GM18907 (cell line): ENCODE results near the gene NAV2.
"Not testable (repeated sequence)": the region's sequence is repeated elsewhere in the genome, so short reads cannot be mapped to it uniquely, and the experiment has no call there.

Experiments used
- ATAC-seq: cut with Tn5 transposase; IDR thresholded peaks from one replicate; pipeline ENCODE4 v1.9.1; 2021; ENCODE audit warnings: mild to moderate bottlenecking, moderate library complexity; ENCODE audit not compliant: unreplicated experiment

NAV2 gene

DNA sequence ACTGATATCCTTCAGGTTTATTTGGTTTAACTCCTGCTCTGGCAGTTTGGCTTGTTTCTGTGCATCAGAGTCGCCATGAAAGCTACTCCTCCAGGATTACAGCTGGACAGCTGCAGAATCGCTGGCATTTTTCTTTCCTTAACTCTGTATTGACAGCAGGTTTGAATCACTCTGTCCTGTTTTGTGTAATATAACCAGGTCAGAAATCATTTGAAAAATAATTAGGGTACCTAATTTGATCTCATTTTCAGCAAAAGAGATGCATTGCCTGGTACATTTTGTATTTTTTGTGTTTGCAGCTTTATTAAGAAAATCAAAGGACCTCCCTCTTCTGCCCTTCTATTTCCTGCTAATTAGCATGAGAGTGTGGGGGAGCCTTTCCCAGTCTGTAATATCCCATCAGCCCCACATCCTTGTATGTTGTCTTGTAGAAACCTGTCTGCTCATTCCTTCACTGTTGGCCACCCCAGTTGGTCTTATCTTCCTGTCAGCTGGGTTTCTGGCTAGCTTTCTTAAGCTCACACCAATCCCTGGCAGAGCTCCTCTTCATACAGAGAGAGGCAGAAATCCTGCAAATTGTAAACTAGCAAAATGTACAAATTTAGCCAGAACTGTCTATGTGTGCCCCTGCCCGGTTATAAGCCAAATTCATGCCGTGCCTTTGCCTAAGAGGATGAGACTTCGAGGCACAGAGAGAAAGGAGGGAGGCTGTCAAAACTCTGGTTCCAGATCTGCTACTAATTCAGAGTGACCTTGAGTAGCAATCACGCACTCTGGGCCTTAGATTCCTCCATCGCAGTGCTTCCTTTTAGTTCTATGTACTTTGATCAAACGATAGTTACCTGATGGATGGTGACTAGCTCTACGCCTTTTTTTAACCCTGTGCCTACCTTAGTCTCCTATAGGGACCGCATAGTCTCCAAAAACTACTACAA is 200.6 kb downstream of the NAV2 start:
- no peak for ATAC-seq

DNA sequence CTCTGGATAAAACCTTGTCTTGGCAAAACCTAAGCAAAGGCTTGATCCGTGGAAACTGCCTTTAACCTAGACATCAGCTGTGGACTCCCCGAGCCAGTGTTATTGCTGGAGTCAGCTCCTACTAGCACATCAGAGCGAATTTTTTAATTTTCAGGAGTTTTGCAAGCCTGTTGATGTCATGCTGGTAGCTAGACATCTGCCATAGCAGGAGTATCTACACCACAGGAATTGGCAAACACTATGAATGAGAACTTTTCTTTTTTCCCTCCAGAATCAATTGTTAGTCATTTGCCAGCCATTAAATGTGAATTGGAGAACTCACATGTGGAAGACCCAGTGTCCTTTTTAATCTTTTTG is 201.2 kb downstream of the NAV2 start:
- no peak for ATAC-seq

DNA sequence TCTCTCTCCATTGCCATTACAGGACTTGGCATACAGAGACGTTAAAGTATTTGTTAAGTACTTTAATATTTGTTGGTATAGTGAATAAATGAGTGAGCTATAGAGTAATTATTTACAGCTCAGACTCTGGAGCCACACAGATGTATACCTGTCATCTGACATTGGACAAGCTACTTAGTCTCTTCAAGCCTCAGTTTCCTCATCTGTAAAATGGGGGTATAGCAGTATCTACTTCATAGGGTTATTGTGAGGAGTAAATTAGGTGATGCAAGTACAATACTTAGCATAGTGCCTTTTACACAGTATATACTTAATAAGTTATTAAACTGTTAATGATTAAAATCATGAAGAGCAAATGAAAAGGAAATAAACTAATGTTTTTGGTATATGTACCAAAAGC is 203.2 kb downstream of the NAV2 start:
- ATAC-seq = no peak

DNA sequence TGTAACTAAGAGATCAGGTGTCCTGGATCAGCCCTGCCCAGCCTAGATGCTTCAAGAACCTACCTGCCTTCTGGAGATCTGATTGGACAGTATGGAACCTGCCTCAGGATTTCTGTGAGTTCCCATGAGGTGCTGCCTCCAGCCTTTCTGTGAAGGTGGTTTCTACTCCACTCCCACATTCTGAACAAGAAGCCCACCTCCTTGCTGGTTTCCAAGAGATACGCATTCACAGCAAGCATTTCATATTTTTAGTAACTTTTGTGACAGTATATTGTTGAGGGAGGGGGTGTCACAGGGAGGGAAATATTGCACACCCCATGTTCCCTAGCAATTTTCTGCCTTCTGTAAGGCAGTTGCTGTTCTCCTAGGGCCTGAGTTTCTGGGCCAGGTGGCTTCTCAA is 204.4 kb downstream of the NAV2 start:
- ATAC-seq = no peak

DNA sequence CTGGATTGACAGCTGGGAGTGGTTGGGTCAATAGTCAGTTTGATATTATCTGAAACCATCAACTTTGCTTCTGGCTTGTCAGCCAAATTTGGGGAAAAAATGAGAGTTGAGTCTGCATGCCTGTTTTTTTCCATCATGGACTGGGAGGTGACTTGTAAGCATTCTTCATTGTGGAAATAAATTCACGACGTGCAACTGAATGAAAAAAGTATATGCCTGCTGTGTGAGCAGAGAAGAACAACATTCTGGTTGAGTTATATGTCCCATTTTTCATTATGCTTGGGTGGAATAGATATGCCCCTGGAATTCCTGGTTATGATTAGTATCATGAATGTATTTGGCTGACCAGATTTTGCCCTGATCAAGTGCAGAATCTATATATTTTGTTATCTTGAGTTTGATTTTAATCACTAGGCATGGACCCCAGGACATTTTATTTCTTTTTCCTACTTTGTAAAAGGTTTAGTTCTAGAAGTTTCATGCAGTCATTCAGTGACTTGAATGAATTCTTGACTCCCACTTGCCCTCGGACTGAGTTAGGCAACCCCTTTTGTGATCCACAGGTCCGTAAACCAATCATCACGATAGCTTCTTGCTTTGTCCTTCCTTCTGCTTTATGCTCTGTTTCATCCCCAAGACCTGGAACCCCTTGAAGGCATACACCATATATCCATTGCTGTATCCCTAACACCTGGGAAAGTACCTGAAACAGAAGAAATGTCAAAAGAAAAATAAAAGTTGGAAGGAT is 205.8 kb downstream of the NAV2 start:
- no peak for ATAC-seq

DNA sequence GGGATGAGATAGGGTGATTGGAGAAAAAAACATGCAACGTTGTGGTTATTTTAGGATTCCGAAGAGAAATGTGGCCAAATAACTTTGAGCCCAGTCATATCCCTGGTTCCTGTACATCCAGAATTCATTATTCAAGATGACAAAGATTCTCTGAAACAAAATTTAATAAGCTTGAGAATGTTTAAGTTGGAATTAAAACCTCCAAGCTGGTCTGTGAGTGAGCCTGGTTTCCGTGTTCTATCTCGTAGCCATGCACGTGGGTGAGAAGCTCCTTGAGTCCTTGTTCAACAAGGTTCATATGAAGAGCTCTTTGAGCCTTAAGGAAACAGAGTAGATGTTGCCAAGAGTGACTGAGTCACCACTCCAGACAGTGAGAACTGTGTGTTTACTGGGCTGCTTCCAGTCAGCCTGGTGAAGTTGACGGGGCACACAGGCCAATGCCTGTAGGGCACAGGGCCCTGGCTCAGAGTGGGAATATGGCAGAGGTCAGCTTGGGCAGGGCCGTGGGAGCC is 206.5 kb downstream of the NAV2 start:
- ATAC-seq = no peak

DNA sequence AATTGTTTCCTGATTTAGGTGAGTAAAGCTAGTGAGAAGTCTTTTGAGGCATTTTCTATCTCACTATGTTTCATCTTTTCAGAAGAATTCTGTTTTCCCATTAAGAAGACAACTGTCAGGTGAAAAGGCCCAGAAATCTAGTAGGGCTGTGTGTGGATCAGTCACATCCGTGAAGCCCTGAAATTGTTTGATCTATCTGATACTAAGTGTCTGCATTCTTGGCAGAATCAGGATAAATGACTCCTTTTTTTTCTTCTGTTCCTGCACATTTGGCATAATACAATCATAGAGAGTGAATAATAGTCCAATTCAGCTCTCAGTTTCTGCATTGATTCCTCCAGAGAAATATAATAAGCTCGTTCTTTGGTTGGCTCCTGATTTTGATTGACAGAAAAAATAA is 208.3 kb downstream of the NAV2 start:
- no peak for ATAC-seq

DNA sequence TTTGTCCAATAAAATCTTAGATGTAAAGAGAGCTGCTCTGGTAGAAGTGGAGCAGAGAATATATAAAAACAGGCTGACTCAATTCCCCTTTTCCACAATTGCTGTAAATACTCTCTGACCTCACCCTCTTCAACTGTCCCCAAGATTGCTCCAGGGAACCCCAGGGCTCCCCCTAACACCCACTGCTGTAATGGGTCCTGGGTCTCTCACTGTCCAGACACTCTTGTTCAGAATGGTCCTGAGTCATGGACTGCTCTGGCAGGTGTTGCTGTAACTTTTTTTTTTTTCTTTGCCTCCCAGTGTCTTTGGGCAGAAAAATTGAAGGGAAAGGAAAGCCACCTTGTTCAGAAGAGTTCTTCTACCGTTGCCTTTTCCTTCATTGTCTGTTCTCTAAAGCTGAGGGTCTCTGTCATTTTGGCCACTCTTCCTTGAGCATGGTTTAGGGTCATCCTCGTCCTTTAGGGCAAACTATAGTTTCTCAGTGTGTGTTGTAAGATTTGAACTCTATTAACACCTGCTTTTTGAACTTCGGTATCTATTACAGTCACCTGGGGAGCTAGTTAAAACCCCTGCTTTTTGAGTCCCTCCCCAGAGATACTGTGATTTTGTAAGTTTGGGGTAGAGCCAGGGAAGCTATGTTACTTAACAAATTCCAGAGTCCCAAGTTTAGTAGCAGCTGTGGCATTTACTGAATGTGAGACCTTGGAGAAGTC is 209.5 kb downstream of the NAV2 start:
- ATAC-seq = no peak

DNA sequence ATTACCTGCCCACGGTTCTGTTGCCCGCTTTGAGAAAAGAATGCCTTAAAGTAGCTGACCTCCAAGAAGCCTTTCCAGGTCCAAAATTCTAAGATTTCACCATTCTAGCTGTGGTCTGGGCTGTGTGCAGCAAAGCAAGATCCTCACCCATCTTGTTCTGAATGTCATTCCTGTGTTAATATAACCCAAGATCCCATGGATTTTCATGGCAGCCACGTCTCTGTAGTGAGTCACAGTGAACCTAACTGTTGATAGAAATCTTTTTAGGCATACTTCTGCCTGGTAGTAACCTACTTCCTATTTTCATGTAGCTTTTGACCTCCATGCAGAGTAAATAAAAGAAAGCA is 210.0 kb downstream of the NAV2 start:
- ATAC-seq = no peak

DNA sequence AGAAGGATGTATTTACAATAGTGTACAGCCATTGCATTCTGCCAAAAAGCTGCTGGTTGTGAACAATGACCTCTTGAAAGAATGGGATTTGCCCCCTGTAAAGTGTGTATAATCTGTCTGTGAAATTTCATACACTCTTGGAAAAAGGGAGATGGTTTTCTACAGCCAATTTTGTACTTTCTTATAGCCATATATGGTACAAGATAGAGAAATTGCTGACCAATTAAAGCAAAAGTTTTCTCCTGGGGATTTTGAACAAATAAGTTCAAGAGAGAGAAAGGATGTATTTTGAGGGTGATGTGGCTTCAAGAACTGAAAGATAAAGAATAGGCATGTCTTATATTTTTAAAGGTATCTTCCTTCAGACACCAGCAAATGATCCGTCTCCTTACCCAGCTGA is 211.0 kb downstream of the NAV2 start:
- ATAC-seq = no peak

DNA sequence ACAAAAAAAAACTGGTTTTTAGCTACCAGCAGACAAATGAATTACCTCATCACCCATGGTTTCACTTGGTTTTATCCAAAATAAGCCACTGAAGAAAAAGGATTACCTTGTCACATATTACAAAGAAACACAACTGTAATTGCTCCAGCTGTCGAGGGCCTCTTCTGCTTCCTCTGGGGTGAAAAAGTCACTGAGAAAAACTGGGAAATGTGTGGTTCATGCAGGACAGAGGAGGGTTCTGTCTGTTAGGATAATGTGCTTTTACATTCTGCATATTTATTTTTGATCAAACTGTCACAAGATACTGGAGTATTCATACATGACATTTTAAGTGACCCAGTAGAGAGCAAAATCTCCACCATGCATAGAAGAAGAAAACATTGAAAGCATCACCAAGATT is 211.7 kb downstream of the NAV2 start:
- no peak for ATAC-seq

DNA sequence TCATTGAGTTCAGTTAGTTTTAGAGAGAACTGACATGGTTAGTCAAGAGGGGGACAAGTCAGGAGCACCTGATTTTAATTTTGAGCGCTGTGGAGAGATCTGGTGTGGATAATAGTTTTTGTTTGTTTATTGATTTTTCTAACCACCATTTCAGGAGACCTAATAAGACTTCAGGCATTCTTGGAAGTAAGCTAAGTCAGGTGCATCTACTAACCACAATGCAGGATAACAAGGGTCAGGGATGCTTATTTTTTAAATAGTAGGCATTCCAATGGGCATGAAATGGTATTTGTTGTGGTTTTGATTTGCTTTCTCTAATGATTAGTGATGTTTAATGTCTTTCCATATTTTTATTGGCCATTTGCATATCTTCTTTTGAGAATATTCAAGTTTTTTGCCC is 212.1 kb downstream of the NAV2 start:
- no peak for ATAC-seq

DNA sequence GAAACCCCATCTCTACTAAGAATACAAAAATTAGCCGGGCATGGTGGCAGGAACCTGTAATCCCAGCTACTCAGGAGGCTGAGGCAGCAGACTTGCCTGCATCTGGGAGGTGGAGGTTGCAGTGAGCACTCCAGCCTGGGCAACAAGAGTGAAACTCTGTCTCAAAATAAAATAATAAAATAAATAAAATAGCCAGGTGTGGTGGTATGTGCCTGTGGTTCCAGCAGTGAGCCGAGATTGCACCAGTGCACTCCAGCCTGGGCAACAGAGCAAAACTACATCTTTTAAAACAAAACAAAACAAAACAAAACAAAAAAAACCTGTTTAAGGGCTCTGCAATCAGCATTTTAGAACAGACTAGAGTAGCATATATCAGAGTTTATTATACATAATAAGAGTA is 214.8 kb downstream of the NAV2 start:
- ATAC-seq = not testable (repeated sequence)

DNA sequence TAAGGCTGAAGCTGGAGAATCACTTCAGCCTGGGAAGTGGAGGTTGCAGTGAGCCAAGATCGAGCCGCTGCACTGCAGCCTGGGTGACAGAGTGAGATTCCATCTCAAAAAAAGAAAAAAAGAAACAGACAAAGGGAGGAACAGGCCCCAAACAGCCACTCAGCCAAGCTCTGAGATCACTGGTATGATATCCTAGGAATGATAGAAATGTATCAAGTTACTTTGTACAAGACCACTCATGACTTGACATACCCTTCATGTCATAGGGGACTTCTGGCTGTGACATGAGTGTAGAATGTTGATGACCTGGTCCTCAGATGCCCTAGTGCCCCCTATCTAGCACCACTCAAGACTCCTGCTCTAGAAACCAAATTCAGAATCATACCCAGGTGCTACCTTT is 216.5 kb downstream of the NAV2 start:
- no peak for ATAC-seq

DNA sequence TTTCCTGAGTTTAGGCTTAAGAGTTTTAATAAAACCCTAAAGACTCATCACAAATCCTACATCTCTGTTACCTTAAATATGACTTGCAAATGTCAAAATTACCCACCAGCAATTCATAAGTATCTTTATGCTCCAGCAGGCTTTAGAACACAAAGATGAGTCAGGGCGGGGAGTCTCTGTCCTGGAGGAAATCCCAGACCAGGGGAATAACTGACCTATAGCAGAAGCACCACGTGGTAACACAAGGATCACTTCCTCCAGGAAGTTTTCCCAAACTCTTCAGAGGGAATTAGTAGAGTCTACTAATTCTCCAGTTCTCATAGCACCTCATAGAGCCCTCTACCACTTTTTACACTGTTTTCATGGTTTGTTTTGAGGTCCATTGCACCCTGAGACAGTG is 217.0 kb downstream of the NAV2 start:
- ATAC-seq = no peak

DNA sequence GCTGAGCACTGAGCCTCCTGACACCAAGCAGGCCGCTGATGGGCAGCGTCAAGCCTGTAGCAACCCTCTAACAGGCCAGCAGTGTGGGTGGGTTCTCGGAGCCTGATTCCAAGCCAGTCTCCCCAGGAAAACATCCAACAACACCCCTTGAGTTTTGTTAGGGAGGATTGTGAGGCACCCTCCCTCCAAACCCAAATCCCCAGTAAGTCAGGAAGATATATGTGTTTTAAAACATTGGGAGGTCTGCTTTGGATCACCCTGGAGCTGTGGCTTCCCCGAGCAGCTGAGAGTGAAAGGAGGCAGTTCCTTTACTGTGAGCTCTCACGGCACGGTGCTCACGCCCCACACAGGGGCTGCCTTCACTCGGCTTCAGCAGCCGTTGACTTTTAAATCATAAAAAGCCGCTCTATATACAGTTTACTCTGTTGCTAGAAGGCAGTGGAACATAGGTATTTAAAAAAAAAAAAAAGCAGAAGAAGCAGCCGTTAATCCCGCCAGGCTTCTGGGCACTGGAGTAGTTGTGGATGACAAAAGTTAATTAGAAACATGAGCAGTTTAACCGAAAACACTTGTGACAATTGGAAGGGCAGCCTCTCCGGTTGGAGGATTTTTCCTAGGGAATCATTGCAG is 218.6 kb downstream of the NAV2 start:
- ATAC-seq = no peak

DNA sequence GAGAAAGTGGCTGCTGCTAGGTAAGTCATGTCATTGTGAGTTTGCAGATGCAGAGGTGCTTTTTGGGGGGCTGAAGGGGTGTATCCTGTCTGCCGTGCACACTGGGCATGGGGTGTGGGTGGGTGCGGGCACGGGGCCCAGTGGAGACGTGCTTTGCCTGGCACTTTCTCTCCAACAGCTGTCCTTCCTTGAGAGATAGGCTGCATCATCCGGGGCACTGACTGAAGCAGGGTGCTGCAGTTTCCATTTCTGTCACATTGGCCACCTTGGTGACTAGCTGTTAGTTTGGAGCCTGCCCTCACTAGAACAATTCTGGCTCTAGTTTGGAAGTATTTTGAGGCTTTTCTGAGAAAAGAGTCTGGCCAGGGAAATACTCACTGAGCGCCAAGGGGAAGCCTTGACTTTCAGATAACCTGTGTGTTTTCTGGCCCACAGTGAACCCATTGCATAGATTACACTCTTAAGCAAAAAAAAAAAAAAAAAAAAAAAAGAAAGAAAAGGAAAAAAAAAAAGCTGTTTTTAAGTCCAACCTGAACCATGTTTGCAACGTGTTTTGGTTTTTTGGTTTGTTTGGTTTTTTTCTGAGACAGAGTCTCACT is 219.2 kb downstream of the NAV2 start:
- ATAC-seq = no peak

DNA sequence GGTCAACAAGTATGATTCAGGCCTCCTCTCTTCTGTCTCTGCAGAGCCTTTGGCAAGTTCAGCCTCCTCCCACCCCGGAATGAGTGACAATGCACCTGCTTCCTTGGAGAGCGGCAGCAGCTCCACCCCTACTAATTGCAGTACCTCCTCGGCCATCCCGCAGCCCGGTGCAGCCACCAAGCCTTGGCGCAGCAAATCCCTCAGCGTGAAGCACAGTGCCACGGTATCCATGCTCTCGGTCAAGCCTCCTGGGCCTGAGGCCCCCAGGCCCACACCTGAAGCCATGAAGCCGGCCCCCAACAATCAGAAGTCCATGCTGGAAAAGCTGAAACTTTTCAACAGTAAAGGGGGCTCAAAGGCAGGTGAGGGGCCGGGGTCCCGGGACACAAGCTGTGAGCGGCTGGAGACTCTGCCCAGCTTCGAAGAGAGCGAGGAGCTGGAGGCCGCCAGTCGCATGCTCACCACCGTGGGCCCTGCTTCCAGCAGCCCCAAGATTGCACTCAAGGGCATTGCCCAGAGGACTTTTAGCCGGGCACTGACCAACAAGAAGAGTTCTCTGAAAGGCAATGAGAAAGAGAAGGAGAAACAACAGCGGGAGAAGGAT is 220.6 kb downstream of the NAV2 start:
- no peak for ATAC-seq

DNA sequence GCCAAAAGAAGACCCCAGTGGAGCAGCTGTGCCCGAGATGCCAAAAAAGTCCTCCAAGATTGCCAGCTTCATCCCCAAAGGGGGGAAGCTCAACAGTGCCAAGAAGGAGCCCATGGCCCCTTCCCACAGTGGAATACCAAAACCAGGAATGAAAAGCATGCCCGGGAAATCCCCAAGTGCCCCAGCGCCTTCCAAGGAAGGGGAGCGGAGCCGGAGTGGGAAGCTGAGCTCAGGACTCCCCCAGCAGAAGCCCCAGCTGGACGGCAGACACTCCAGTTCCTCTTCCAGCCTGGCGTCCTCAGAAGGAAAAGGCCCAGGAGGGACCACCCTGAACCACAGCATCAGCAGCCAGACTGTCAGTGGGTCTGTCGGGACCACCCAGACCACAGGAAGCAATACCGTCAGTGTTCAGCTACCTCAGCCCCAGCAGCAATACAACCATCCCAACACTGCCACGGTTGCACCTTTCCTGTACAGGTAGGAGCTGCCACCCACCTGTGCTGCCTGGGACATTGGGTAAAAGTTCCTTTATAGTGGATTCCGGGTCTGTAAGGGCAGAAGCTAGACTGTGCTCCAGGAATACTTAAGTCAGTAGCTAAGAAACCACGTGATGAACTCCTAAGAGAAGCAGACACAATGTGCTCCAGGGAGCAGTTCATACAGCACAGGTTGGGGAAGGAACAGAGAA is 221.3 kb downstream of the NAV2 start:
- ATAC-seq = no peak

DNA sequence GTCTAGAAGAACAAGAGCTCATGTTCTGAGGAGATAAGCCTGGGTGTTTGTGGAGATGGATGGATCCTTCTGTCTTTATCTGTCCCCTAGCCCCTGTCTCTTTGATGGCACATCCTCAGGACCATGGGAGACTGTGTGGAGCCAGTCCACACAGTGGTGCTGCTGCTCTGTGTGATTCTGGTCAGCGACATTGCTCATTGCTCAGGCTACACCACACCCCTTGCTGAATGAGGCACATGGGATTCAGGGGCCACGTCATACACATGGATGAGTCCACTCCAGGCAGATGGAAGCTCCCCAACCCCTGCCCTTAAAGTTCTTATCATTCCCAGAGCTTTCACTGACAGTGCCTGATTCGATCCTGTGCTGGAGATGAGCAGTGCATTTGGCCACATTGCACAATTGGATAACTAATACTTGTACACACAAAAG is 222.2 kb downstream of the NAV2 start:
- no peak for ATAC-seq
